Uterus (tissue), 2 donors: ENCODE measurements around the gene RGS14.

Experiments
- CTCF ChIP-seq, 4 experiments: fragments of 200-600 bp in 2 of 4; fragments of 450-650 bp in 2 of 4; sonication (generic) in 2 of 4; IDR thresholded peaks; one replicate each; pipeline ENCODE4 v1.5.1; 2016 to 2019; ENCODE audit warnings: antibody characterized with exemption in 4 of 4, mild to moderate bottlenecking in 2 of 4, moderate library complexity in 1 of 4
- POLR2A ChIP-seq, 2 donors: fragments of 450-650 bp; IDR thresholded peaks; one replicate each; pipeline ENCODE4 v1.6.1; 2016; ENCODE audit warnings: antibody characterized with exemption in 2 of 2, mild to moderate bottlenecking in 1 of 2, moderate library complexity in 1 of 2

DNA sequence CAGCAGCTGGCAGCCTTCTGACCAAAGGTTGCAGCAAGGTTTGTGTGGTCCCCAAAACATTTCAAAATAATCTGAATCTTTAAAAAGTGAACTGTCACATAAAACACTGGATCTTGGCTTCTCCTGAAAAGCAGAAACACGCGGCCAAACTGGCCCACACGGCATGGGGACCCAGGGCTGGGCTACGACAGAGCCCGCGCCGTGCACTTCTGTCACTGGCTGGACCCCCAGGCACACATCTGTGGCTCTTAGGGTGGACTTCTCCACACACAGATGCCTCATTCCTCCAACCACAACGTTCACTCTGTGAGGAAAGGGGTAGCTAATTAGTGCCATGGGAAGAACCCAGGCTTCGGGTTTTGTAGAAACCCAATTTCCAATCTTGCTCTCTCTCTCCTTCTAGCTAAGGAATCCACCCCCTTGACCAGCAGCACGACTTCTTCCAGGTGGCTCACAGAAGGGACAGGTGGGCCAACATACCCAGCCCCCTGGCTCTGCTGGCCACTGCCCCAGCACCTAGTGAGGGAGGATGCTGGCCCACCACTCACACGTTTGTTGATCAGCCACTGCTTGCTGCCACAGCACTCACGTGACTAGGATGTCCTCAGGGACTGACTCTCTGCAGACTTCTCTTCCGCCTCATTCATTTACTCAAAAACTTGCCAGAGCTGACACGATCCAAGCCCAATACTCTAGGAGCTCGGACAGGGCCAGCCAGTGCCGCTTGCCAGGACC, 24.1 kb upstream of the RGS14 start:
- TF ChIP-seq CTCF (IDR thresholded peaks at IDR 0.05) (no peak), POLR2A (IDR thresholded peaks at IDR 0.05) (no peak)
